Measurements from ENCODE around the gene C22orf15. TPM values are rescaled to one million over a fixed set of nuclear protein-coding genes. Genes with fewer than 3 reads are reported as not detected.
A peak's percentile ranks its signal among the peaks of the same experiment; 100 is the strongest.

C22orf15 gene, protein sequence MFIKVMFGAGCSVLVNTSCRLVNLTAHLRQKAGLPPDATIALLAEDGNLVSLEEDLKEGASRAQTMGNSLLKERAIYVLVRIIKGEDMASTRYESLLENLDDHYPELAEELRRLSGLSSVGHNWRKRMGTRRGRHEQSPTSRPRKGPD
- not detected in 2 replicates for total RNA-seq
- long read RNA-seq, result 0 reads

GRCh38 chr22:23762842-23763578 is at the start of gene C22orf15:
Gene C22orf15 (plus strand): TSS chr22:23762990. CDS start chr22:23763307, 317 bp downstream.
- DNase-seq (ENCODE audit: extremely low spot score, unreplicated experiment), result no peak
- H3K27ac Mint-ChIP-seq (ENCODE audit: unreplicated experiment), result peak within 1 kb of the TSS; percentile 6
- no peaks in the 10 kb centered on the region for H3K9me3 Mint-ChIP-seq (ENCODE audit: unreplicated experiment)
- H3K4me1 Mint-ChIP-seq (ENCODE audit: unreplicated experiment), result peaks cover 19% of the 10 kb centered on the region
- H3K36me3 Mint-ChIP-seq (ENCODE audit: unreplicated experiment), result no peaks in the 10 kb centered on the region
- H3K27me3 Mint-ChIP-seq (ENCODE audit: unreplicated experiment), result no peaks in the 10 kb centered on the region
- H3K4me3 Mint-ChIP-seq (ENCODE audit: unreplicated experiment), result no peak within 1 kb of the TSS
- TF ChIP-seq CTCF (IDR thresholded peaks at IDR 0.05), result no peak

DNA sequence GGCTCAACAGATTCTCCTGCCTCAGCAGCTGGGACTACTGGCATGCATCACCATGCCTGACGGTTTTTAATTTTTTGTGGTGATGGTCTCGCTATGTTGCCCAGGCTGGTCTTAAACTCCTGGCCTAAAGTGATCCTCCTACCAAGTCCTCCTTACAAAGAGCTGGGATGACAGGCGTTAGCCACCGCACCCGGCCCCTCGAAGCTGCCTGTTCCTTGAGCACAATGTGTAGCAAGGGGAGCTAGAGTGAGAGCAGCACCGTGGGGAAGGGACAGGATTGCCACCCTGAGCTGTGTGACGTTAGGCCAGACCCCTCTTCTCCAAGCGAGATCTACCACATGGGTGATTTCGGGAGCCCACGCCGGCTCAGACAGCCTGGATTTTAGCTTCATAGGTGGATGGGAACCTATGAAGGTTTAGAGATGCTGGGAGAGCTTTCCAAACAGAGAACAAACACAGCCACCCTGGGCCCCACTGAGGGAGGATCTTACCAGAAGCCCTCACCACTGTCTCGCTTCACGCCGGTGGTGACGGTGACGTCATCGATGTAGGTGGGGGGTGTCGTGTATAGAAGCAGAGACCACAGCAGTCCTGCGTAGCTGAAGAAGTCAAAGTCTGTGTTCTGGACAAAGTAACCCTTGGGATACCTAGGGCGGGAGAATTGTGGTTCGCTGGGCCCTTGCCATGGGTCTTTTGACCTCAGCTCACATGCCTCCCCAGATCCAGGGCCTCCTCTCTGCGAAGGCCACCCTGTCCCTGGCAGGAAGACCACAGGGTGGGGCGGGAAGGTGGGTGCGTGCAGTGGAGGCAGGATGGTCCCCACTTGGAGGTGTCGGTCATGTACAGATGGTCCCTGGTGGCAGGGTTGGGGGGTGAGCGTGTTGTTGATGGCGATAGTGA is 48.8 kb upstream of the C22orf15 start:
- no peak for DNase-seq (ENCODE audit: extremely low spot score, unreplicated experiment)
- TF ChIP-seq CTCF (IDR thresholded peaks at IDR 0.05), result no peak

DNA sequence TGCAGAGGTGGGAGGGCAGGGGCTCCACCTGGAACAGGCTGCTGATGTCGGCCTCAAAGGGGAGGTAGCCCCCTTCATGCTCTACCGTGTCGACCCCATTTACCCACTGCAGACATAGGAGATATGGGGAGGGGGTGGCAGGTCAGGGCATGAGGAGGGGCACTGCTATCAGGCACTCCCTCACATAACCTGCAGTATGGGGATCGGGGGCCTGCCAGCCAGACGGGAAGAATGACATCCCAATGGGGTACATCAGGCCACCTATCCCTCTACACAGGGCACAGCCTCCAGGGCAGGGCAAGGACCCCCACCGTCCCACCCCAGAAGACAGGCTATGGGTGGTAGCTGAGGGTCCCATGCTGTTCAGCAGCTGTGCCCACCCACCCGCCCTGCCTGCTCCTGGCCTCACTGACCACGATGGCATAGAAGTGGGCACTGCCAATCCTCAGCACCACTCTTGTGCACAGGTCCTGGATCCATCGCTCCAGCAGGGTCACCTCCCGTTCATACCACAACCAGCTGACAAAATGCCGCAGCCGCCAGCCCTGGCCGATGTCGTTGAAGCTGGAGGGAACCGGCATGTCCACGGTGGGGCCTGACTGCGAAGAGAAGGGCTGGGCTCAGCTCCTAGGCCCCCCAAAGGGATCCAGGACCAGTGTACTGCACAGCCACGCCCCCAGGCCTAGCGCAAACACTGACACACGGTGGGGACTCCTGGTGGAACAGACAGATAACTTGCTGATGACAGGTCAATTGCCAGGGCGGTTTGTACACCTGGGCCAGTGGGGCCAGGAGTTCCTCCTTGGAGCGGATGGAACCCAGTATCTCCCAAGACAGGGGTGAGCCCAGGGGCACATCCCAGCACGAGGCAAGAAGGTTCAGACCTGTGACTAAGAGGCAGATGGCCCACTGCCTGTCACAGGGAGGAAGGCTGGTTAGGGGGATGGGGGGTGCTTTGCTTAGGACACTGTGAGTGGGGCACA is 47.9 kb upstream of the C22orf15 start:
- no peak for DNase-seq (ENCODE audit: extremely low spot score, unreplicated experiment)
- Mint-ChIP-seq H3K27me3 (ENCODE audit: unreplicated experiment) (no peaks in the 10 kb centered on the region), H3K4me3 (ENCODE audit: unreplicated experiment) (peak overlapping the region; percentile 74), H3K36me3 (ENCODE audit: unreplicated experiment) (peaks cover 23% of the 10 kb centered on the region), H3K9me3 (ENCODE audit: unreplicated experiment) (no peaks in the 10 kb centered on the region), H3K27ac (ENCODE audit: unreplicated experiment) (no peak overlapping the region), H3K4me1 (ENCODE audit: unreplicated experiment) (peaks cover 10% of the 10 kb centered on the region)
- no peak for TF ChIP-seq CTCF (IDR thresholded peaks at IDR 0.05)

More for the DNA sequence above, 48.8 kb upstream of the C22orf15 start:
- Mint-ChIP-seq H3K4me1 (ENCODE audit: unreplicated experiment) (peaks cover 10% of the 10 kb centered on the region), H3K4me3 (ENCODE audit: unreplicated experiment) (no peak overlapping the region), H3K27ac (ENCODE audit: unreplicated experiment) (no peak overlapping the region), H3K36me3 (ENCODE audit: unreplicated experiment) (peaks cover 32% of the 10 kb centered on the region), H3K9me3 (ENCODE audit: unreplicated experiment) (no peaks in the 10 kb centered on the region), H3K27me3 (ENCODE audit: unreplicated experiment) (no peaks in the 10 kb centered on the region)

DNA sequence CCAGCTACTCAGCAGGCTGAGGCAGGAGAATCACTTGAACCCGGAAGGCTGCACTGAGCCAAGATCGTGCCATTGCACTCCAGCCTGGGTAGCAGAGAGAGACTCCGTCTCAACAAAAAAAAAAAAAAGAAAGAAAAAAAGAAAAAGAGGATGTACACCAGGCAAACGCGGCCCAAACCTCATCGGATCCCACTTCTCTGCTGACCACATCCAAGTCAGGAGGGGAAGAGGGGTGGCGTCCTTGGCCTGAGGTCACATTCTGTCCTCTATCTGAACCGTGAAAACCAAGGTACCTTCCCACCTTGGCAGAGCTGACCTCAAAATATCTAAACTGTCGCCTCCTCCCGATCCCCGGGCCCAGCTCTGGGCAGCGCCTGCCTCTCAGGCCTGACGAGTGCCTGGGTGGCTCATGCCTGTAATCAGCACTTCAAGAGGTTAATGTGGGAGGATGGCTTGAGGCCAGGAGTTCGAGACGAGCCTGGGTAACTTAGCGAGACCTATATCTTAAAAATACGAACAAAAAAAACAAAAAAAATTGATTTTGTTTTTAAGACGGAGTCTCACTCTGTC is 46.9 kb upstream of the C22orf15 start:
- no peak for TF ChIP-seq CTCF (IDR thresholded peaks at IDR 0.05)

More for the DNA sequence above, 46.9 kb upstream of the C22orf15 start:
- Mint-ChIP-seq H3K27ac (ENCODE audit: unreplicated experiment) (no peak overlapping the region), H3K27me3 (ENCODE audit: unreplicated experiment) (no peaks in the 10 kb centered on the region), H3K4me3 (ENCODE audit: unreplicated experiment) (peak overlapping the region; percentile 74), H3K36me3 (ENCODE audit: unreplicated experiment) (peaks cover 15% of the 10 kb centered on the region), H3K4me1 (ENCODE audit: unreplicated experiment) (peaks cover 10% of the 10 kb centered on the region), H3K9me3 (ENCODE audit: unreplicated experiment) (no peaks in the 10 kb centered on the region)
- DNase-seq (ENCODE audit: extremely low spot score, unreplicated experiment), result no peak
